AG09309 (cell line): ENCODE data around the gene LRFN3.

Experiments
- DNase-seq: peaks from one replicate; pipeline ENCODE4 v3.0.0-alpha.2; 2010; ENCODE audit warnings: low read depth
- H3K4me3 ChIP-seq: 2 replicates; pipeline ENCODE4 v1.5.1; 2011; ENCODE audit warnings: mild to moderate bottlenecking, low read depth, low read length, moderate library complexity; ENCODE audit not compliant: control insufficient read depth
- TF ChIP-seq, protein P1 (sequence below): IDR thresholded peaks from 2 replicates; pipeline ENCODE4 v1.5.1; 2011; ENCODE audit warnings: mild to moderate bottlenecking, low read depth, low read length, inconsistent platforms; ENCODE audit not compliant: insufficient read depth, control insufficient read depth; ENCODE audit errors: missing control alignments

LRFN3 gene

DNA sequence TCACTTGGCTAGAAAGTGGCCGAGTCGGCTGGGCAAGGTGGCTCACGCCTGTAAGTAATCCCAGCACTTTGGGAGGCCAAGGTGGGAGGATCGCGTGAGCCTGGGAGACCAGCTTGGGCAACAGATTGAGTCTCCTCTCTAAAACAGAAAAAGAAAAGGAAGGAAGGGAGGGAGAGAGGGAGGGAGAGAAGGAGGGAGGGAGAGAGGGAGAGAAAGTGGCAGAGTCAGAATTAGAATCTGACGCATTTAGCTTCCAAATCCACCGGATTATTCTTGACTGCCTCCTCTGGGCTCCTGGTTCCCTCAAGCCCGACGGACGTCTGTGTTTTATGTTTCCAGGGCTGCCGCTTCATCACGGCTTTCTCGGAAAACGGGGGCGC lies 22.5 kb downstream of the LRFN3 start:
- no peak for DNase-seq
- no peak overlapping the region for H3K4me3 ChIP-seq
- TF ChIP-seq, protein P1, sequence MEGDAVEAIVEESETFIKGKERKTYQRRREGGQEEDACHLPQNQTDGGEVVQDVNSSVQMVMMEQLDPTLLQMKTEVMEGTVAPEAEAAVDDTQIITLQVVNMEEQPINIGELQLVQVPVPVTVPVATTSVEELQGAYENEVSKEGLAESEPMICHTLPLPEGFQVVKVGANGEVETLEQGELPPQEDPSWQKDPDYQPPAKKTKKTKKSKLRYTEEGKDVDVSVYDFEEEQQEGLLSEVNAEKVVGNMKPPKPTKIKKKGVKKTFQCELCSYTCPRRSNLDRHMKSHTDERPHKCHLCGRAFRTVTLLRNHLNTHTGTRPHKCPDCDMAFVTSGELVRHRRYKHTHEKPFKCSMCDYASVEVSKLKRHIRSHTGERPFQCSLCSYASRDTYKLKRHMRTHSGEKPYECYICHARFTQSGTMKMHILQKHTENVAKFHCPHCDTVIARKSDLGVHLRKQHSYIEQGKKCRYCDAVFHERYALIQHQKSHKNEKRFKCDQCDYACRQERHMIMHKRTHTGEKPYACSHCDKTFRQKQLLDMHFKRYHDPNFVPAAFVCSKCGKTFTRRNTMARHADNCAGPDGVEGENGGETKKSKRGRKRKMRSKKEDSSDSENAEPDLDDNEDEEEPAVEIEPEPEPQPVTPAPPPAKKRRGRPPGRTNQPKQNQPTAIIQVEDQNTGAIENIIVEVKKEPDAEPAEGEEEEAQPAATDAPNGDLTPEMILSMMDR: no peak

DNA sequence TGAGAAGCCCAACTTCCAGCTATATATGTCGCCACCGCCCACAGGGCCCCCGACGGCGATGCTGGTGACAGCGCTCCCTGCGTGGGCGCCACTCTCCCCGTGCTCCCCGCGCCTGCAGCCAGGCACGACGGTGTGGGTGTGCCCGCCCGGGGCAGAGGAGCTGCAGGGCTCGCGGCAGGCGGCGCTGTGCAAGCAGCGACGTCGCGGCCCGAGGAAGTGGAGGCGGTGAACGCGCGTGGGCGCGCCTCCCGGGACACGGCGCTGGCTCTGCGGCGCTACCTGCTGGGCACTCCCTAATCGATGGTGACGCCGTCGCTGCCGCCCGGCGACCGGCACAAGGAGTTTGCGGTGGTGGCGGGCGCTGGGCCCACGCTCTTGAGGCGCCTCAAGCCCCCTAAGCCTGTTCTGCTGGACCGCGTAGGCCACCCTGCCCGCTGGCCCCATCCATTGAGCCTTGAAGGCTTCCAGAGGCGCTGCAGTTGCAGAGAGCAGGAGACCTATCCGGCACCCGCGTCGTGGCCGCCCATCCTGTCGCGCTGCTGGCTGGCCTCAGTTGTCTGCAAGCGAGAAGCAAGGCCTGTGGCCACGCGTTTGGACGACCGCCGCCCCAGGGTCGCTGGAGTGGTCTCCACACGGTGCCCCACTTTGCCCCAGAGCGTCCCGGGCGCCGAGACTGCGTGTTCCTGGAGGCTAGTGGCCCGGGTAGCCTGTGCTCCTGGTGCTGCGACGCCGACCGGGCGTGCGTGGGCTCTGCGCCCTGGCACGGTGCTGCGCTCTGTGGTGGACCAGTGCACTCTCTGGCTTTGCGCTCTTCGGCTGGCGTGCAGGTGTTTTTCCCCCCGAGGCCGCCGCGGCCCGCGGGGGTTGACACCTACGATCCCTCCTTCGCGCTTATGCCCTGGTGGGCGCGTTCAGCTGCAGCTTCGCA lies 23.1 kb downstream of the LRFN3 start:
- no peak overlapping the region for H3K4me3 ChIP-seq
- TF ChIP-seq, protein P1: peak; percentile 26
- DNase-seq: no peak

DNA sequence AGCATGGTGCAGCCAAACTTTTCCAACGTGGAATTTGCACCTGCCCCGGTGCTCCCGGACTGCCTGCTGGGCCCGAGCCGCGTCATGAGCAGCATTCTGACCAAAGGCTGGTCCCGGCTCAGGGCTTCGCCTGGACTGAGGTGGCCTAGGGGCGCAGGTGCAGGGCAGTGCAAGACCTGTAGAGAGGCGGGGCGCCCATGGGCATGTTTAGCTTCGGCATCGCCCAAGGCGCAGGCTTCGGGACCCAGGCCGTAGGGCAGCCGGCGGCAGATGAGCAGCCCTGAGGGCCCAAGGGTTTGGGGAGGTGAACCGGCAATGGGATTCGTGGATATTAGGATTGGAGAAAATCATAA lies 23.8 kb downstream of the LRFN3 start:
- DNase-seq: no peak
- TF ChIP-seq, protein P1: no peak
- no peak overlapping the region for H3K4me3 ChIP-seq

DNA sequence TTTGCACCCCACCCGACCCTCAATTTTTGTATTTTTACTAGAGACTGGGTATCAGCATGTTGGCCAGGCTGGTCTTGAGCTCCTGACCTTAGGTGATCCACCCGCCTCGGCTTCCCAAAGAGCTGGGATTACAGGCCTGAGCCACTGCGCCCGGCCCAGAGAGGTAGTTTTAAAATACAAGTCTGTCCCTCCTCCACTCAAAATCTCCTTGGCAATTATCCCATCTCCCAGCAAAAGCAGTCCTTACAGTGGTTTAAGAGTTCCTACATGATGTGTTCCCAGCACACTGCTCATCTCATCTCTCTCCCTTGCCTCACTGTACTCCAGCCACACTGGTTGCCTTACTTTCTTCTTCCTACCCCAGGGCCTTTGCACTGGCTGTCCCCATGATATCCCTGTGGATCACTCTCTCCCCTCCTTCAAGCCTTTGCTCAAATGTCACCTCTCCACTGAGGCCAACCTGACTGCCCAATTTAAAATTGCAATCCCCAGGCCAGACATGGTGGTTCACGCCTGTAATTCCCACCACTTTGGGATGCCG lies 24.3 kb downstream of the LRFN3 start:
- DNase-seq: no peak
- no peak overlapping the region for H3K4me3 ChIP-seq
- TF ChIP-seq, protein P1: no peak

DNA sequence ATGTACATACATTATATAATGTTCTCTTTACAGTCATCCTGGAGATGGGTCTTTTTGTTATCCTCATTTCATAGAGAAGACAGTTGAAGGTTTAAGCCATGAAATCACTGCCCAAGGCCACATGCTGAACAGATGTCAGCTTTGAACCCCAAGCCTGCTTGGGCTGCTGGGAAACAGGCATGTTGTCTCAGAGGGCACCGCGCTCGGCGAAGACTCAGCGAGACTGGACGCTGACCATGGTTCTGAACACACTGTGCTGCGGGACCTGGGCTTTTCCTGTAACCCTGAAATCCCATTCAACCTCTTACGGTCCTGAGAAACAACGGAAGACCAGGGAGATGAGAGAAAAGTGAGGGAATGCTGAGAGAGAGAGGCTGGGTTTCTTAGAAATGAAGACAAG lies 27.3 kb downstream of the LRFN3 start:
- H3K4me3 ChIP-seq: no peak overlapping the region
- TF ChIP-seq, protein P1: no peak
- DNase-seq: no peak

DNA sequence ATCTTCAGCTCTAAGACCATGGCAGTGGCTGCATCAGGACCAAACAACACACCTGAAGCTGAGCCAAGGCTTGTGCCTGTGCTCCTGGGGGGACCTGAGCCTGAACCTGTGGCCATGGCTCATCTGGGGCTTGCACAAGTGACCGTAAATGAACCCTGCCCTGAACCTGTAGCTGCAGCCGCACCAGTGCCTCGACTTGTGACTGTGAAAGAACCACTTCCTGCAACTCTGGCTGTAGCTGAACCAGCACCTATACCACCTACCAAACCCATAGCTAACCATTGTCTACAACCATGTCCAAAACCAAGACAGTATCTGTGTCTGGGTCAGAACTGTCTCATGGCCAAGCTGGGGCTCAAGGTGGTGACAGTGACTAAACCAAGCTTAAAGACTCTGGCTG lies 30.6 kb downstream of the LRFN3 start:
- TF ChIP-seq, protein P1: no peak
- DNase-seq: no peak
- no peak overlapping the region for H3K4me3 ChIP-seq
